Measurements from ENCODE around the gene CPPED1.

GRCh38 chr16:12625716-12626115, 178.0 kb downstream of the CPPED1 start:
- TF ChIP-seq EZH2 (IDR thresholded peaks at IDR 0.05; ENCODE audit: low read length, unreplicated experiment) = no peak
- no peak for TF ChIP-seq CTCF (conservative IDR thresholded peaks at IDR 0.05; ENCODE audit: low read depth, low read length)
- TF ChIP-seq EZH2phosphoT487 (IDR thresholded peaks at IDR 0.05; ENCODE audit: borderline replicate concordance, low read length) = no peak
